ENCODE data around the gene FIS1. TPM values are rescaled to one million over a fixed set of nuclear protein-coding genes. Genes with fewer than 3 reads are reported as not detected.

Gene FIS1
- total RNA-seq, 1 donor from 2014 or later, result 209 TPM

GRCh38 chr7:101197991-101198390 is 46.9 kb downstream of the FIS1 start:
- Histone ChIP-seq H3K4me3 (ENCODE audit: low read depth, low read length) (no peak overlapping the region), H3K27me3 (ENCODE audit: control insufficient read depth, insufficient read depth, low read length) (peaks cover 11% of the 10 kb centered on the region), H3K36me3 (ENCODE audit: control insufficient read depth, insufficient read depth, low read length) (no peaks in the 10 kb centered on the region)
- no peak for DNase-seq (ENCODE audit: low read depth)
- FAIRE-seq, result no peak
- TF ChIP-seq CTCF (IDR thresholded peaks at IDR 0.05; ENCODE audit: insufficient read depth, low read length, severe bottlenecking), result no peak

GRCh38 chr7:101195884-101196283 is 49.0 kb downstream of the FIS1 start:
- DNase-seq (ENCODE audit: low read depth), result no peak
- Histone ChIP-seq H3K27me3 (ENCODE audit: control insufficient read depth, insufficient read depth, low read length) (peaks cover 2% of the 10 kb centered on the region), H3K36me3 (ENCODE audit: control insufficient read depth, insufficient read depth, low read length) (no peaks in the 10 kb centered on the region), H3K4me3 (ENCODE audit: low read depth, low read length) (no peak overlapping the region)
- TF ChIP-seq CTCF (IDR thresholded peaks at IDR 0.05; ENCODE audit: insufficient read depth, low read length, severe bottlenecking), result no peak
- FAIRE-seq, result no peak

Other genes starting within 250 kb of the FIS1 start
- gene MUC17, start 225.0 kb downstream of the FIS1 start, total RNA-seq, result not detected in 2 replicates
- 6.6 and 12.5 TPM in 2 replicates for gene TRIM56, start 159.6 kb downstream of the FIS1 start, total RNA-seq
- gene SERPINE1, start 118.0 kb downstream of the FIS1 start, total RNA-seq, result 20.6 and 54.2 TPM in 2 replicates
- 176 and 192 TPM in 2 replicates for gene AP1S1, start 90.6 kb downstream of the FIS1 start, total RNA-seq
- not detected in 2 replicates for gene VGF, start 79.5 kb downstream of the FIS1 start, total RNA-seq
- gene NAT16, start 64.8 kb downstream of the FIS1 start, total RNA-seq, result not detected in 2 replicates
- gene MOGAT3, start 44.0 kb downstream of the FIS1 start, total RNA-seq, result not detected in 2 replicates
- 21.8 and 27.9 TPM in 2 replicates for gene PLOD3, start 27.5 kb downstream of the FIS1 start, total RNA-seq
- 66.9 and 72.7 TPM in 2 replicates for gene ZNHIT1, start 26.9 kb downstream of the FIS1 start, total RNA-seq
- 2.1 and 2.9 TPM in 2 replicates for gene CLDN15, start 7.3 kb downstream of the FIS1 start, total RNA-seq
- 6.3 and 12.0 TPM in 2 replicates for gene IFT22, start 76.7 kb upstream of the FIS1 start, total RNA-seq
- not detected in 2 replicates for gene COL26A1, start 117.8 kb upstream of the FIS1 start, total RNA-seq